Fibroblast of upper back skin (primary cell): ENCODE data around the gene USH1C.

ENCODE experiments used
- DNase-seq: peaks from one replicate; pipeline ENCODE4 v3.0.0-alpha.2; 2013

USH1C gene

GRCh38 chr11:17543574-17544180, 539 bp downstream of the USH1C start:
- DNase-seq: no peak

GRCh38 chr11:17543041-17543440, 1.2 kb downstream of the USH1C start:
- DNase-seq: no peak

- DNase-seq: no peak
Measured at GRCh38 chr11:17542249-17542648, 2.0 kb downstream of the USH1C start.

GRCh38 chr11:17541330-17541885, 2.8 kb downstream of the USH1C start:
- no peak for DNase-seq

GRCh38 chr11:17540807-17541206, 3.4 kb downstream of the USH1C start:
- DNase-seq: no peak

GRCh38 chr11:17538731-17539130, 5.5 kb downstream of the USH1C start:
- no peak for DNase-seq

GRCh38 chr11:17538054-17538453, 6.2 kb downstream of the USH1C start:
- no peak for DNase-seq

- DNase-seq: no peak
Measured at GRCh38 chr11:17537261-17537660, 7.0 kb downstream of the USH1C start.

GRCh38 chr11:17535488-17535887, 8.7 kb downstream of the USH1C start:
- DNase-seq: no peak

GRCh38 chr11:17533778-17534415, 10.3 kb downstream of the USH1C start:
- DNase-seq: no peak

- no peak for DNase-seq
Measured at GRCh38 chr11:17533341-17533740, 10.9 kb downstream of the USH1C start.

- no peak for DNase-seq
Measured at GRCh38 chr11:17532784-17533183, 11.4 kb downstream of the USH1C start.

- DNase-seq: peak; percentile 57
Measured at GRCh38 chr11:17531636-17532113, 12.5 kb downstream of the USH1C start.

- no peak for DNase-seq
Measured at GRCh38 chr11:17531071-17531600, 13.1 kb downstream of the USH1C start.

- DNase-seq: no peak
Measured at GRCh38 chr11:17529844-17530185, 14.4 kb downstream of the USH1C start.

- DNase-seq: peak; percentile 8
Measured at GRCh38 chr11:17528906-17529843, 15.0 kb downstream of the USH1C start.

GRCh38 chr11:17528181-17528691, 16.0 kb downstream of the USH1C start:
- peak; percentile 21 for DNase-seq

- no peak for DNase-seq
Measured at GRCh38 chr11:17527628-17527995, 16.6 kb downstream of the USH1C start.

GRCh38 chr11:17526931-17527627, 17.1 kb downstream of the USH1C start:
- DNase-seq: no peak

- DNase-seq: no peak
Measured at GRCh38 chr11:17526326-17526725, 17.9 kb downstream of the USH1C start.

- no peak for DNase-seq
Measured at GRCh38 chr11:17525570-17525969, 18.6 kb downstream of the USH1C start.

GRCh38 chr11:17524221-17524620, 20.0 kb downstream of the USH1C start:
- no peak for DNase-seq
